Measurements from ENCODE around the gene DOLPP1.

GRCh38 chr9:129108083-129108804 lies 27.3 kb downstream of the DOLPP1 start:
- TF ChIP-seq CTCF (IDR thresholded peaks at IDR 0.05) (no peak), POLR2A (IDR thresholded peaks at IDR 0.05) (no peak)

Data from lower leg skin (tissue), 3 donors.